ENCODE data around the gene DKK2. TPM values are rescaled to one million over a fixed set of nuclear protein-coding genes. Genes with fewer than 3 reads are reported as not detected.

DKK2 gene
- total RNA-seq, 1 donor = 0.27 TPM

GRCh38 chr4:107017443-107018343 lies 18.4 kb downstream of the DKK2 start:
- DNase-seq (ENCODE audit: low read depth) = no peak
- no peak overlapping the region for H3K4me3 ChIP-seq (ENCODE audit: low read depth, low read length)
- TF ChIP-seq, protein P1, sequence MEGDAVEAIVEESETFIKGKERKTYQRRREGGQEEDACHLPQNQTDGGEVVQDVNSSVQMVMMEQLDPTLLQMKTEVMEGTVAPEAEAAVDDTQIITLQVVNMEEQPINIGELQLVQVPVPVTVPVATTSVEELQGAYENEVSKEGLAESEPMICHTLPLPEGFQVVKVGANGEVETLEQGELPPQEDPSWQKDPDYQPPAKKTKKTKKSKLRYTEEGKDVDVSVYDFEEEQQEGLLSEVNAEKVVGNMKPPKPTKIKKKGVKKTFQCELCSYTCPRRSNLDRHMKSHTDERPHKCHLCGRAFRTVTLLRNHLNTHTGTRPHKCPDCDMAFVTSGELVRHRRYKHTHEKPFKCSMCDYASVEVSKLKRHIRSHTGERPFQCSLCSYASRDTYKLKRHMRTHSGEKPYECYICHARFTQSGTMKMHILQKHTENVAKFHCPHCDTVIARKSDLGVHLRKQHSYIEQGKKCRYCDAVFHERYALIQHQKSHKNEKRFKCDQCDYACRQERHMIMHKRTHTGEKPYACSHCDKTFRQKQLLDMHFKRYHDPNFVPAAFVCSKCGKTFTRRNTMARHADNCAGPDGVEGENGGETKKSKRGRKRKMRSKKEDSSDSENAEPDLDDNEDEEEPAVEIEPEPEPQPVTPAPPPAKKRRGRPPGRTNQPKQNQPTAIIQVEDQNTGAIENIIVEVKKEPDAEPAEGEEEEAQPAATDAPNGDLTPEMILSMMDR (IDR thresholded peaks at IDR 0.05; ENCODE audit: insufficient read depth, low read length) = no peak

DNA sequence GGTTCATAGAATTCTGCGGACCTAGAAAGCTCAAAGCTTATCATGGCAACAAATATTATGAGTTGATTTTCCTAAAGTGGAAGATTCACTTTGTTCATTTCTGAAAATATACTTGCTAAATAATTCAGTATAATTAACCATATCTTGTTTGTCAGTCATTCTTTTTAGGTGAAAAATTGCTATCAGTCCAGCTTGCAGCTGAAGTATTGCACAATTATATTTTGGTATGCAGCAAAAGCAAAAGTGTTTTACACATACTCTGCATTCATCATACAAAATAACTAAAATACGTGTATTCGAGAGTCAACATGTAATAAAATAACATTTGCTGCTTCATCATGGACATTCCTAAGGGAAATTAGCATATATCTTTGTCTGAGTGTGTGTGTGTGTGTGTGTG lies 24.8 kb downstream of the DKK2 start:
- no peak overlapping the region for H3K4me3 ChIP-seq (ENCODE audit: low read depth, low read length)
- no peak for DNase-seq (ENCODE audit: low read depth)
- TF ChIP-seq, protein P1 (IDR thresholded peaks at IDR 0.05; ENCODE audit: insufficient read depth, low read length) = no peak

DNA sequence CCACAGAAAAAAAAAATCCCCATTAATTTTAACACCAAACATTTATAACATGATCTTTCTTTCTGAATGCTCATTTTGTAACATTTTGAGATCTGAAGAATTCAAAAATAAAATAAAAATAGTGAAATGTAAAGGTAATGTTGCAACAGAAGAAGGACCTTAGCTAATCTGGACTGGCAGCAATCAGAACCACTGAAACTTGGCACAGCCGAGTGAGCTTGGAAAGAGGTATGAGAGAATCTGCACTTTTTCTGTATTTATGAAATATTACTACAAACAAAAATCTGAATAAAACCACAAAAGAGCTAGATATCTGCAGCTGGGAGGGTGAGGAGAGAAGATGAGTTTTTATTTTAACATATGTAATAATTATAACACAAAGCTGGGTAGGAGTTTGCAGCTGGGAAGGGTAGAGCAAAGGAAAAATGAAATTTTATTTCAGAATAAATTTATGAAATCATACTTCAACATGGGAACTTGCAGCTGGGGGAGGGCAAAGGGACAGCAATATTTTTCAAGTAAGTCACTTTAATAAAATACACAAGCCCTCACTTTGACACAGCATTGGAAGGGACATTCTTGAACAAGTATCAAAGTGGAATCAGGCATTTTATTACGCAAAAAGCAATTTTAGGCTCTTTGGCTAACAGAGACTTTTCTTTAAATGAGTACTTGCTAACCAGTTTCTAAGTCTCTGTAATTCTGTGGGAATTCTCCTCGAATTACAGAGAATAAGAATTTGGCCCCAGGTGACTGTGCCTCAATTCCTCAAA lies 26.7 kb downstream of the DKK2 start:
- no peak for DNase-seq (ENCODE audit: low read depth)
- no peak overlapping the region for H3K4me3 ChIP-seq (ENCODE audit: low read depth, low read length)
- TF ChIP-seq, protein P1 (IDR thresholded peaks at IDR 0.05; ENCODE audit: insufficient read depth, low read length) = no peak

DNA sequence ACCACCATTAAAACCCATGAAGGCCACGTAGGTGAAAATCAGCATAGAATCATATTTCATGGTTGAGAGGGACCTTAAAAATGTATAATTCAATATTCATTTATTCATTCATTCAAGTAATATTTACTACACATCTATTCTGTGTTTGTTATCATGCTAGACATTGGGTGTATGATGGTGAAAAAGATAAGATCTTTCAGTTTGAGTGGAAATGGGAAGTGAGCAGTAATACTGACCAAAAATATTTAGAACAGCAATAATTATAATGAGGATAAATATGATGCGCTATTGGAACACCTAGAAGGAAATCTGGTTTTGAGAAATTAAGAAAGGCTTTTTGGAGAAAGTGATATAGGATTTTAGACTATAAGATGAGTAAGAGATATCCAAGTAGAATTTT lies 28.0 kb downstream of the DKK2 start:
- no peak for DNase-seq (ENCODE audit: low read depth)
- TF ChIP-seq, protein P1 (IDR thresholded peaks at IDR 0.05; ENCODE audit: insufficient read depth, low read length) = no peak
- H3K4me3 ChIP-seq (ENCODE audit: low read depth, low read length) = no peak overlapping the region

GRCh38 chr4:107006218-107006617 lies 29.9 kb downstream of the DKK2 start:
- DNase-seq (ENCODE audit: low read depth) = no peak
- TF ChIP-seq, protein P1 (IDR thresholded peaks at IDR 0.05; ENCODE audit: insufficient read depth, low read length) = no peak
- H3K4me3 ChIP-seq (ENCODE audit: low read depth, low read length) = no peak overlapping the region

DNA sequence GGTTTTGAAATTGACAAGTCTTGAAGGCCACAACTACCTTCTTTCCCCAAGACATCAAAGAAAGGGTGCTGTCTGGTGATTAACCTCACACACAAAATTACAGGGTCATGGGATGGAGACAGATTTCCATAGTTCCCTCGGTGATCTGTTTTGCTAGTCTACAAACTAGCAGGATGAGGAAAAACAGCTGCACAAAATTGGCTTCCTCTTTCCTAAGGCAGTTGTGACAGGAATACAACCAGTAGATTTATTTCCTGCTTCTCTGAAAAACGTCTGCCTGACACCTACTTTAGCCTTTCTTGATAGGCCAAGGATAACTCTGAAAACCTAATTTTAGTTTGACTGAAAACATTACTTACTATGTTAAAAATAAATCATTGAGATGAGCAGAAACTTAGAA lies 39.6 kb downstream of the DKK2 start:
- DNase-seq (ENCODE audit: low read depth) = no peak
- H3K4me3 ChIP-seq (ENCODE audit: low read depth, low read length) = no peak overlapping the region
- TF ChIP-seq, protein P1 (IDR thresholded peaks at IDR 0.05; ENCODE audit: insufficient read depth, low read length) = no peak

Data from fibroblast of the aortic adventitia (primary cell).